HL-60/S4 treated with retinoic acid at 250 ng/mL for 4 days and 3 days (cell line): ENCODE results near the gene GSAP.
"Not testable (repeated sequence)": the region's sequence is repeated elsewhere in the genome, so short reads cannot be mapped to it uniquely, and the experiment has no call there.

ENCODE experiments used
- in situ Hi-C: fragments of 300-500 bp; cut with MboI; formaldehyde crosslinking; loops from 2 replicates; pipeline ENCODE4 v1.7.0; 2022; ENCODE audit warnings: low sequenced_read_pairs

The GSAP gene, protein sequence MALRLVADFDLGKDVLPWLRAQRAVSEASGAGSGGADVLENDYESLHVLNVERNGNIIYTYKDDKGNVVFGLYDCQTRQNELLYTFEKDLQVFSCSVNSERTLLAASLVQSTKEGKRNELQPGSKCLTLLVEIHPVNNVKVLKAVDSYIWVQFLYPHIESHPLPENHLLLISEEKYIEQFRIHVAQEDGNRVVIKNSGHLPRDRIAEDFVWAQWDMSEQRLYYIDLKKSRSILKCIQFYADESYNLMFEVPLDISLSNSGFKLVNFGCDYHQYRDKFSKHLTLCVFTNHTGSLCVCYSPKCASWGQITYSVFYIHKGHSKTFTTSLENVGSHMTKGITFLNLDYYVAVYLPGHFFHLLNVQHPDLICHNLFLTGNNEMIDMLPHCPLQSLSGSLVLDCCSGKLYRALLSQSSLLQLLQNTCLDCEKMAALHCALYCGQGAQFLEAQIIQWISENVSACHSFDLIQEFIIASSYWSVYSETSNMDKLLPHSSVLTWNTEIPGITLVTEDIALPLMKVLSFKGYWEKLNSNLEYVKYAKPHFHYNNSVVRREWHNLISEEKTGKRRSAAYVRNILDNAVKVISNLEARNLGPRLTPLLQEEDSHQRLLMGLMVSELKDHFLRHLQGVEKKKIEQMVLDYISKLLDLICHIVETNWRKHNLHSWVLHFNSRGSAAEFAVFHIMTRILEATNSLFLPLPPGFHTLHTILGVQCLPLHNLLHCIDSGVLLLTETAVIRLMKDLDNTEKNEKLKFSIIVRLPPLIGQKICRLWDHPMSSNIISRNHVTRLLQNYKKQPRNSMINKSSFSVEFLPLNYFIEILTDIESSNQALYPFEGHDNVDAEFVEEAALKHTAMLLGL

DNA sequence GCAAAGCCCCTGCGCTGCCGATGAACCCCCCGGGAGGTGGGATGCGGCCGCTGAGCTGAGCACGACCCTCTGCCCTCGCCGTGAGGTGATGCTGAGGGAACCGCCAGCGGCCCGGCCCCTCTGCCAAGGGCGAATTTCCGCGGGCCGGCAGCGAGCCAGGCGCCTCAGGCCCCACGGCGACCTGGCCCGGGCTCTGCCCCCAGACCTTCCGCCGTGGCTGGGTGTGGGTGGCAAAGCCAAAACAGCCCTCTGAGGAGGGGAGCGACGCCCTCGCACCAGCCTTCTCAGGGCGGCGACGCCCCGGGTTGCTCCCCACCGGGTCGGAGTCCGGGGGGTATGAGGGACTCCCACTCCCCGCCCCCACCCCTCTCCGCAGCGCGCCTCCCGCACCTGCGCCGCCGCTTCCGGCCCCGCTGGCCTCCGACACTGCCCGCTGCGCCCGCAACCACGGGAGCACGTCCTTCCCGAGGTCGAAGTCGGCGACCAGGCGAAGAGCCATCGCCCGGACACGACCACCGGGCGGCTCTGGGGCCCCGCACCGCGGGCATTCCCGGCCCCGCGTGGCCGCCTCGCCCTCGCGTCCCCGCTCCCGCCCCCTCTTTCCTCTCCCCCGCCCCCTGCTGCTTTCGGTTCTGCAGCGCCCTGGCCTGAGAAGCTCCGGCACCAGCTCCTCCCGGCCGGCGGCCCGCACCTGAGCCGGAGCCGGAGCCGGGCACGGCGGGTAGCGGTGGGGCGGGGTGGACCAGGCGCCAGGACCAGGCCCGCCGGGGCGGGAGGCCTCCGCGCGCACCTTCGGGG is at the start of gene GSAP:
GSAP (minus strand) TSS at position 527 of the 798 bp plus-strand sequence; CDS start at position 499, 28 bp downstream.
- in situ Hi-C loops, result no loop called here

DNA sequence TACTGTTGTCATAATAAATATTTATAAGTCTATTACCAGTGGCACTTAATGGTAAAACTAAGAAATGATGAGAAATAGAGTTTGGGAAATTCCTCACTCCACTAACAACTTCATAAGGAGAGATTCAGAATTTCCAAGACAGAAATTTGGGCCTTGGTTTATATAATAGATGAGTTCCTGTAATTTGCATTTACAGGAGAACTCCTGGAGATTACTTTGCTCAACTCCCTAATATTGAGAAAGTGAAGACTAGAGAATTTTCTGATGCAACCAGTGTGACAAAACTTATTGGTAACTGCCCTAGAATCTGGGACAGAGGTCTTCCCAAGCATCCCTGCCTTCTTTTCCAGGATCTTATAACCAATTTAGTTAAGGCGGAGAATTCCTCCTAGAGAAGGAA is 49.1 kb upstream of the GSAP start:
- in situ Hi-C loops, result no loop called here

DNA sequence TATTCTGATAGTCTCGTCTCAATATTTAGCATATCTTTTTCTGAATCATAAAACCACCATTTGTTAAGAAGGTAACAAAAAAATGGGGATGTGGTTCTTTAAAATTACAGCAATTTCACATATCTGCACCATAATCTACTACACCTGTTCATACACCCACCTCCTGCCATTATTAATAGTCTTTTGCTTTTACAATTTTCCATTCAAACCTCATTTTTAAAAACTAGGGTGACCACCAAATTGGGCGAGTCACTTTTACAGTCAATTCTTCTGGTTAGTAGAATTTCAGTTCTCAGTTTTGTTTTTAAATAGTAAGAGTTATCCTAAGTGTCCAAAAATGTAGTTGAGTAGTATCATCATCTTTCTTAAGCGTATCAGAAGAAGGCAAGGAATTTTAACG is 48.4 kb upstream of the GSAP start:
- in situ Hi-C loops, result no loop called here

DNA sequence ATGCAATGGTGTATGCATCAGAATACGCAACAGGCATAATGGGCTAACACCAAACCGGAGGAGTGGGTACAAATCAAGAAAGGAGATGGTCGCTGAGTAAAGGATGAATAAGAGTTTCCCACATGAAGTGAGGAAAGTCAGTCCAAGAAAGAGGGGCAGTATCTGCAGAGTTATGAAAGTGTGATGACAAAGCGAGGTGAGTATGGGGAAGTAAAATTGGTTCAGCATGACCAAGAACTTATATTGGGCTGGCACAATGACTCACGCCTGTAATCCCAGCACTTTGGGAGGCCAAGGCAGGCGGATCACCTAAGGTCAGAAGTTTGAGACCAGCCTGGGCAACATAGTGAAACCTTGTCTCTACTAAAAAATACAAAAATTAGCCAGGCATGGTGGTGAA is 47.5 kb upstream of the GSAP start:
- in situ Hi-C loops, result not testable (repeated sequence)

DNA sequence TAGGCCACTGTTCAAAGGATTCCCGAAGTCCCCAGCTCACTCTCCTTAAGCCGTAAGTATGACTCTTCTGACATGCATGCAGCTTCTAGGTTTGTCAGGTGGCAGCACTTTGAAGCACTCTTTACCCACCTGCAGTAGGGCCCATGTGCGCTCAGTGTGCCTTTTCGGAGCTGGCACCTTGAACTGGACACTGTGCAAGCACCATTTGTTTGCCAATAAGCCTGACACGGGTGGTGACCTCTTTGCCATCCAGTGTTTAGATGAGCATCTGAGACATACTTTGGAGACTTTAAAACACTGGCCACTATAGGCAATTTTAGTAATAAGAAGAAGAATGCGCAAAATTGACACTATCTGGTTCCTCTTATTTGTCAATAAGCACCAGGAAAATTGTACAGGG is 45.7 kb upstream of the GSAP start:
- in situ Hi-C loops, result no loop called here

DNA sequence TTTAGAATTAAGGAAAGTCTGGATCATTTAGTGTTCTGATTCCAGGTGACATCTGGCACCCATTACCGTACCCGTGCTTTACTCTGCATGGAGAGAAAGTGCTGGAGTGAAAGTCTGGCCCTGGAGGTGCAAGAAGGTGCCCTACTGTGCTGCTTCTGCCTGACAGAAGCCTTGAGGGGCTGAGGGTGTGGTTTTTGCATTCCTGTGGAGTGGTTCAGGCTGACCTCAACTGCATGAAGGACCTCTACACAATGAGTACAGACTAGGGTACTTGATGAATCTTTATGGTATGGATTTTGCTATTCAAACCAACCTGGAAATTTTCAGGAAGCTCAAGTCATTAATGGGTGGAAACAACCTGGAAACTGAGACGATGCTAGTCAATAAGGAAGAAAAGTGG is 45.1 kb upstream of the GSAP start:
- in situ Hi-C loops, result no loop called here

DNA sequence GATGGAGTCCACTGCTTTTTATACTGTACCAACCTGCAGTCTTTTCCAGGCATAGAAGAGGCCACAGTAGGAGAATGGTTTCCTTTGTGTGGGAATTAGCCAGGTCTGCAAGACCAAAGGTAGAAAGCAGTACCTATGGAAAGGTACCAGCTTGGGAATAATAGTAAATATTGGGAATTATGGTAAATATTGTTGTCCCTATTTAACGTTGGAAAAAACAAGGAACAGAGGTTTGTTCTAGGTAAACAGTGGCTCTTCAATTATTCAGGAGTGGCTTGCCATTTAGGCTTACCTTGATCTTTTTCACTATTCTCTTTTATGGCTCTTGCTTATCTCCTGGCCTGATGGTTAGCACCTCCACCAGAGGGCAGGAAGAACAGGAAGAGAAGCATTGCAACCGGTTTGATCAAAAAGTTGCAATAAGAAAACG is 43.9 kb upstream of the GSAP start:
- in situ Hi-C loops, result no loop called here

DNA sequence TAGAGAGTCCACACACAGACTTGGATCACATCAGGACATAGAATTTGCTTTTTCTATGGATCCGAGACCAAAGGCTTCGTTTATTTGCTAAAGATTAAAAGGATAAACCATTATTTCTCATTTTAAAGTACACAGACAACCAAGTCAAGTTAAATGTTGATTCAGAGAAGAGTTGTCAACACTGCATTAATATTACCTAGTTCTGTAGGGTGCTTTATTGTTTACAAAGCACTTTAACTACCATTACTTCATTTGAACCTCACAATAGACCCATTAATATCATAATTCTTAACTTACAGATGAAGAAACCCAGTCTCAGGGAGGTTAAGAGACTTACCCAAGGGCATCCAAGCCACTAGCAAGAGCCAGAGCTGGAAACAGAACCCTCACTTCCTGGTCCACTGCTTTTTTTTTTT is 43.2 kb upstream of the GSAP start:
- in situ Hi-C loops, result no loop called here

DNA sequence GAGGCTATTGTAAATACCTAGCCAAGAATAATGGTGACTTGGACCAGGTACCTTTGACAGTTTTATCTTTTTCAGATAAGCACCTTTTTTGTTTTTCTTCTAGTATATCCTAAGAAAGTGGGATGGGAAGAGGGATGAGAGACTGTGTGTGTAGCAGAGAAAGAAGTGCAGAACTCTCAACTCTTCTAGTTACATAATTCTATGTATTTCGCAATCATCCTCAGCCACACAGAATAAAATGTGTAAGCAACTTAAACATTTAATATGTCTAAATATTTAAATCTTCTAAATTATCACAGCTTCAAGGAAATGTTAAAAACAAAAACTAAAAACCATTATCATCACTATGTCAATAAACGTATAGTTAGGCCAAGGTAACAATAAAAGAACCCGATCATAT is 42.6 kb upstream of the GSAP start:
- in situ Hi-C loops, result no loop called here

DNA sequence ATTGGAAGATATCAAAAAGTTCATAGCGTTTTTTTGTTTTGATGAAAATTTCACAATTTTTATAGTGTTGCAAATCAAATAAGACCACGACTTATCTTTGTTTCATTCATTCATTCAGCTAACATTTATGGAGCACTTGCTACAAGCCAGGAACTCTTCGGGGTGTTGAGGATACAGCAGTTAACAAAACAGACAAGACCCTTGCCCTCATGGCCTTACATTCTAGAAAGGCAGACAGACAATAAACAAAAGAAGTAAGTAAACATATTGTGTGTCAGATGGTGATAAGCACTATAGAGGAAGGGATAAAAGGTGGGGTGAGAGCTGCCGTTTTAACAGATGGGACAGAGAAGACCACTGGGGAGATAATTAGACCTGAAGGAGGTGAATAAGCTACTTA is 41.6 kb upstream of the GSAP start:
- in situ Hi-C loops, result no loop called here

DNA sequence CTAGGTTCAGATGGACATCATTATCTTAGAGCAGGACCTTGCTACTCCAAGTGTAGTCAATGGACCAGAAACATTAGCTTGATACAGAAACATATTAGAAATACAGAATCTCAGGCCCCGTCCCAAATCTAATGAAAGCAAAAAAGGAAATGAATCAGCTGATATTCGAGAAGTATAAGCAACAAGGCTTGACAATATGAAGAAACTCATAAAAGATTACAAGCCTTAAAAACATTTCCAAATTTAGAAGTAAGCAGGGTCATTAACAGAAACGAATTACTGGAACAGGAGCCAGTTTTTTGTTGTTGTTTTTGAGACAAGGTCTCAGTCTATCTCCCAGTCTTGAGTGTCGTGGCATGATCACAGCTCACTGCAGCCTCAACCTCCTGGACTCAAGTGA is 40.5 kb upstream of the GSAP start:
- in situ Hi-C loops, result no loop called here

DNA sequence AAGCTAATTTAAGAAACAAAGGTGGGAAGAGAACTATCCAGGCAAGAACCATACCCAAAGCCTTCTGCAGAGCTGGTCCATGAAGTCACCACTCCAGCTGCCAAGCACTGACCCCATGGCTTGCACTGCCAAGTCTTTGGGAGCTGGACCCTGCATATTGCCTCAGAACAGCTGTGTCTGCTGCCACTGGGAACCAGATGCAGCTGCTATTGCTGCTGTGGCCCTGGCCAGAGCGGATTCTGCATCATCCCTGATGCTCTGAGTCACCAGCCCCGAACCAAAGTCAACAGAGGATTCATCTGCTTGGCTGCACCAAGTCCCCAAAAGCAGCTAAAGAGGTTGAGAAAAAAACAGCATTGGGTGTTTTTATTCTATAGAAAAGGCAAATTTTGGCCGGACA is 39.2 kb upstream of the GSAP start:
- in situ Hi-C loops, result no loop called here

DNA sequence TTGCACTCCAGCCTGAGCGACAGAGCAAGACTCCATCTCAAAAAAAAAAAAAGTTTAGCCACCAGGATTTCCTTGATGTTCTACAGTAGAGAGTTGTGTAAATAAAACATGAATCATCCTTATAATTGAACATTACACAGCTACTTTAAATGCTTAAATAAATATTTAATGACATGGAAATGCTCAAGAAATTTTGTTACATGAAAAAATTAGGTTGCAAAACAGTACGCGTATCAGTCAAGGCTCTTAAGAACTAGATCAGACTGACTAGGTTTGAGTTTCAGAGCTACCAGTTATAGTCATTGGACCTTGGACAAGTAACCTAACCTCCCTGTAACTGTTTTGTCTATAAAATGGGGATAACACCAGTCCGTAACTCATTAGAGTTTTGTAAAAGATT is 38.7 kb upstream of the GSAP start:
- in situ Hi-C loops, result no loop called here

DNA sequence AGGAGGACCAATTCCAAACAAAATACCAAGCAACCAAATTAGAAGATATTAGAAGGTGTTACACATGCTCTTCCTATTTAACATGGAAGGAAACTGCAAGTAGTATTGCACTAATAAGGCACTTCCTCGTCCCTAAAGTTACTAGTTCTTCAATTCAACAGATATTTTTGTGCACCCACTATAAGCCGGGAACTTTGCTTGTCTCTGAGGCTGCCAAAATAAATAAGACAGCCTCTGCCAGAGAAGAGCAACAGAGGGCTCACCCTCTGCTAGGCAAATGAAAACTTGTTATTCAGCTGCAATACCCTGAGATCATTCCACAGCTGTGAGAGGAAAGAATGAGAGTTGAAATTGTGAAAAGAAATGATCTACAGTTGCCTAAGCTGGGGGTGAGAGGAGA is 37.4 kb upstream of the GSAP start:
- in situ Hi-C loops, result no loop called here

DNA sequence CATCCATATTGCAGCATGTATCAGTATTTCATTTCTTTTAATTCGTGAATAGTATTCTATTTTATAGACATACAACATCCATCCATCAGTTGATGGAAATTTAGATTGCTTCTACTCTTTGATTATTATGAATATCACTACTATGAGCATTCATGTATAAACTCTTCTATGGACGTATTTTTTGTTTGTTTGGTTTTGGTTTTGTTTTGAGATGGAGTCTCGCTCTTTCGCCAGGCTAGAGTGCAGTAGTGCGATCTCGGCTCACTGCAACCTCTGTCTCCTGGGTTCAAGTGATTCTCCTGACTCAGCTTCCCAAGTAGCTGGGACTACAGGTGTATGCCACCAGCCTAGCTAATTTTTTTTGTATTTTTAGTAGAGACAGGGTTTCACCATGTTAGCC is 35.8 kb upstream of the GSAP start:
- in situ Hi-C loops, result not testable (repeated sequence)

DNA sequence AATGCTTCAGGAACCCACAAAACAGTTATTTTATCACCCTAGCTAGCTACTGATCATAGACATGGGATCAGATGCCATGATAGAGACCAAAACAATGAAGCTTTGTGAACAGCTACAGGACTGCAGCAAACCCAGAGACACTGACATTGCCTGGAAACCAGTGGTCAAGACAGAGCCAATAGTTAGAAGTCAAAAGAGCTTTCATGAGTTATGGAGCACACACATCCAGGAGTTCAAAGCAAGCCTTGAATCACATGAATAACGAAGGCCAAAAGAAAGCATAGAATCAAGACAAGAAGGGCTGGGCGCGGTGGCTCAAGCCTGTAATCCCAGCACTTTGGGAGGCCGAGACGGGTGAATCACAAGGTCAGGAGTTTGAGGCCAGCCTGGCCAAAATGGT is 34.5 kb upstream of the GSAP start:
- in situ Hi-C loops, result no loop called here

DNA sequence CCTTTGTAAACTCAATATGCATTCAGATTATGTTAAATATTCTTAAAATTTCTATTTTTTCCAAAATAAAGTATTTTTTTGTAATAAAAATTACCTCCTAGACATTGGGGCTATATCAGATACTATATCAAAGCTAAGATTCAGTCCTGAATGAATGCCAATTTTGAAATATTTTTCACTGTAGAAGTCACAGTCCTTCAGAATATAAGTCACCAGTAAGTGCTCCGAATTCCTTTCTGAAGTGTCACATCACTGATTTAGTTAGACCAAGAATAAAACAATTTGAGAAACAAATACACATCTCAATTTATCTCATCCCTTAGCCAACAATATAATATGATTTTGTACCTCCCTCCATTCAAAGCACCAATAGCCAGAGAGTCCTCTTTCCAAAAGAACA is 33.9 kb upstream of the GSAP start:
- in situ Hi-C loops, result no loop called here

DNA sequence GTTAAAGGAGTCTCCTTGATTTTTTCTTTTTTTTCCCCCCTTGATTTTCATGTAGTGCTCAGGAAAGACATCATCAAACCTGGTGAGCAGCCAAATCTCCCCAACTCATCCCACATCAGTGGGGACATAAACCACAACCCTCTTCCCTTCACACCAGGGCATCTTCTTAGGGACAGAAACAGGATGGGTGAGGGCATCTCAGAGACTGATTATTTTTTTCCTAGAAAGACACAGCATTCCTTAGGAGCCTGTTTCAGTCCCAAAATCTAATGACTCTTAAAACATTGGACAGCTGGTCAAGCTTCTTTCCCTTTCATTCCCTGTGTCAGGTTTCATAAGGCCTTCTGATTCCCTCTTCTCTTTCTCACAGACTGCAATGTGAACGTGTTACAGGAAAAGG is 31.5 kb upstream of the GSAP start:
- in situ Hi-C loops, result no loop called here

DNA sequence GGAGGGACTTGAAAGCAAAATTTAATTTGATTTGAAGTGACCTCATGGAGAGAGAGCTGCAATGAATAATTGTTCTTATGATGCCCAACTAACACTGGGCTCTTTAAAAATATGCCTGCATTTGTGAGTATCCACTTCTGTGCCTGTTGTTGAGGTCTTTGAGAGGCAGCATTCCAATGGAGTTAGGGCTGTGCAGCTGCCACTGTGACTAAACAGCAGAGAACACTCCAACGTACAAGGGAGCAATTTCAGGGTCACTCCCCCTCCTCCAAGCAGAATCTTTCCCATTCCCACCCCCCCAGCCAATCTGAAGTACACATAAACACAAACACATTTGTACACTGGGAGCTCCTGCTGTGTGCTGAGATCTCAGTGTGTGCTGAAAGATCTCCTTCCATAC is 28.0 kb upstream of the GSAP start:
- in situ Hi-C loops, result no loop called here

DNA sequence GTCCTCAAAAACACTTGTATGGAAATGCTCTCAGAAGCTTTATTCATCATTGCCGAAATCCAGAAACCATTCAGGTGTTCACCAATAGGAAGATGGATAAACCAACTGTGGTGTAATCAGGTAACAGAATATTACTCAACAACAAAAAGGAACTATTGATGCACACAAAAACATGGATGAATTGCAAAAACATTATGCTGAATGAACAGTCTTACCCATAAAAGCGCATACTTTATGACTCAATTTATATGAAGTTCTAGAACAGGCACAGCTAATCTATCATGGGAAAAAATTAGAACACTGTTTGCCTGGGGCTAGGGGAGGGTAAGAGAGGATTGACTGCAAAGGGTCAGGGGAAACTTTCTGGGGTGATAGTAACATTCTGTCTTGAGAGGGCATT is 26.9 kb upstream of the GSAP start:
- in situ Hi-C loops, result no loop called here

DNA sequence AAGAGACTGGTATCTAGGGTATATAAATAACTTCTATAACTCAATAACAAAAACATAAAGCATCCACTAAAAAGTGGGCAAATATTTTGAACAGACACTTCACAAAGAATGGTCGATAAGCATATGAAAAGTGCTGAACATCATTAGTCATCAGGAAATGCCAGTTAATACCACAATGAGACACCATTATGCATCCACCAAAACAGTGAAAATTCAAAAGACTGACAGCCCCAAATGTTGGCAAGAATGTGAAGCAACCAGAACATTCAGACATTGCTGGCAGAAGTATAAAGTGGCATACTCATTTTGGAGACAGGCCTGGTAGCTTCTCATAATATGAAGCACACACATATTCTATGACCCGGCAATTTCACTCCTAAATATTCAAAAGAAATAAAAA is 26.5 kb upstream of the GSAP start:
- in situ Hi-C loops, result no loop called here
